Measurements from ENCODE around the gene ADRM1.

ADRM1 gene

GRCh38 chr20:62357187-62357667, 54.4 kb downstream of the ADRM1 start:
- no peak for DNase-seq

- no peak for DNase-seq
These were observed 54.9 kb downstream of the ADRM1 start for GRCh38 chr20:62357681-62358080.

All from stimulated activated CD4-positive, alpha-beta T cell treated with anti-CD3 and anti-CD28 coated beads, Interleukin-4, amount 100 ng/mL, for 4 hours (primary cell).